SK-N-MC (cell line): ENCODE results near the gene PIGV.

Experiments
- DNase-seq: peaks from one replicate; pipeline ENCODE4 v3.0.0-alpha.2; 2011; ENCODE audit warnings: low read depth, low spot score
- H3K27ac ChIP-seq: fragments of 200-600 bp; sonication (generic); 2 replicates; pipeline ENCODE4 v1.5.1; 2016; ENCODE audit warnings: mixed run types
- H3K36me3 ChIP-seq: fragments of 200-600 bp; sonication (generic); 2 replicates; pipeline ENCODE4 v1.6.1; 2017; ENCODE audit warnings: antibody characterized with exemption, low read length, mixed read lengths; ENCODE audit not compliant: insufficient read depth
- H3K4me3 ChIP-seq: fragments of 200-600 bp; sonication (generic); 2 replicates; pipeline ENCODE4 v1.5.1; 2016
- H3K9ac ChIP-seq: fragments of 200-600 bp; sonication (generic); 2 replicates; pipeline ENCODE4 v1.8.0; 2017; ENCODE audit warnings: mixed run types, mixed read lengths; ENCODE audit not compliant: insufficient read length
- H3K9me3 ChIP-seq: fragments of 200-600 bp; sonication (generic); 2 replicates; pipeline ENCODE4 v1.6.1; 2017; ENCODE audit warnings: low read depth, mild to moderate bottlenecking, antibody characterized with exemption, low read length, moderate library complexity, mixed read lengths
- EZH2 ChIP-seq: fragments of 200-600 bp; sonication (generic); IDR thresholded peaks from one replicate; pipeline ENCODE4 v1.6.1; 2017; ENCODE audit warnings: antibody characterized with exemption
- FOXP2 ChIP-seq: optimal IDR thresholded peaks from 2 replicates; pipeline ENCODE3; 2011; ENCODE audit warnings: mild to moderate bottlenecking, moderate library complexity; ENCODE audit not compliant: insufficient read depth; ENCODE audit errors: extremely low read length, control extremely low read depth
- POLR2AphosphoS5 ChIP-seq: IDR thresholded peaks from 2 replicates; pipeline ENCODE4 v1.6.1; 2012; ENCODE audit warnings: mild to moderate bottlenecking, low read depth, low read length, borderline replicate concordance

PIGV gene

GRCh38 chr1:26767714-26768113 lies 20.0 kb upstream of the PIGV start:
- DNase-seq: no peak
- Histone ChIP-seq H3K36me3 (peaks cover 95% of the 10 kb centered on the region), H3K4me3 (no peak overlapping the region), H3K9ac (no peak overlapping the region), H3K27ac (no peak overlapping the region), H3K9me3 (no peaks in the 10 kb centered on the region)
- TF ChIP-seq POLR2AphosphoS5: no peak
- TF ChIP-seq EZH2: no peak
- TF ChIP-seq FOXP2: no peak

DNA sequence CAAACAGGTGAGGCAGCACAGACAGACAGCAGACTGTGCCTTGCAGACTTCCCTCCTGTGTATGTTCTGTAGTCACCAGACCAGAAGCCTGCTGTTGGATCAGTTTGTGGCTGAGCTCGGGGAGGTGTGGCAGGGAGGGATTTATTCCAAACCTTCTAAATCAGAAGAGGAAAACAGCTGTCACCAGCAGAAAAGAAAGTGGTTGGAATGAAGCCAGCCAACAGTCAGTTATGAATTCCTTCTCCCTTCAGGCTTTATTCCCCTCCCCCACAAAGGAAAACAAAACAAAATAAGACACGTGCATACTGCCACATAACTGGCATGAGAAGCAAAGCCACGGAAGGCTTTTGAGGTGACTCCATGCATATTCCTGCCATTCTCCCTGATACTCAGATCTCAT lies 19.0 kb upstream of the PIGV start:
- Histone ChIP-seq H3K36me3 (peaks cover 96% of the 10 kb centered on the region), H3K9ac (no peak overlapping the region), H3K9me3 (no peaks in the 10 kb centered on the region), H3K4me3 (no peak overlapping the region), H3K27ac (0 out of 2 replicates have a peak overlapping the region, but pooled peaks have one; percentile 0)
- TF ChIP-seq POLR2AphosphoS5 (no peak), FOXP2 (no peak), EZH2 (no peak)
- DNase-seq: no peak

DNA sequence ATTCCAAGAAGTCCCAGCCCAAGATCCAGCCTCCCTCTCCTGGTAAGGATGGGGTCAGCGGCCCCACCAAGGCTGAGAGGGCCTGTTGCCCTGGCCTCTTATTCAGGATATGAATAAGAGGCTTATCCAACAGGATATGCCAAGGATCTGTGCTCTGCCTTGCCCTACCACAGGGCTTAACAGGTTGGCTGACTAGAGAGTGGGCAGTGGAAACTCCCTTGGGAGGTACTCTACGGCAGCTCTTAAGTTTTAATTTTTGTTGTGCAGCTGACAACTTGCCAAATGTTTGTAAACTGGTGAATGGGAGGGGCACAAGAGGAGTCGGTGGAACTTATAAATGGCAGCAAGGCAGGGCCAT lies 16.5 kb upstream of the PIGV start:
- TF ChIP-seq FOXP2: no peak
- no peak for TF ChIP-seq POLR2AphosphoS5
- TF ChIP-seq EZH2: no peak
- H3K27ac ChIP-seq: no peak overlapping the region
- H3K9ac ChIP-seq: no peak overlapping the region
- H3K36me3 ChIP-seq: peaks cover 100% of the 10 kb centered on the region
- DNase-seq: no peak
- no peaks in the 10 kb centered on the region for H3K9me3 ChIP-seq
- H3K4me3 ChIP-seq: no peak overlapping the region

- Histone ChIP-seq H3K4me3 (no peak overlapping the region), H3K27ac (no peak overlapping the region), H3K9ac (no peak overlapping the region), H3K9me3 (no peaks in the 10 kb centered on the region), H3K36me3 (peaks cover 100% of the 10 kb centered on the region)
- DNase-seq: no peak
- TF ChIP-seq FOXP2: no peak
- TF ChIP-seq POLR2AphosphoS5: peak; percentile 10; the same call in 1 of the 2 replicates
Observed at GRCh38 chr1:26771643-26772321, 16.0 kb upstream of the PIGV start.

DNA sequence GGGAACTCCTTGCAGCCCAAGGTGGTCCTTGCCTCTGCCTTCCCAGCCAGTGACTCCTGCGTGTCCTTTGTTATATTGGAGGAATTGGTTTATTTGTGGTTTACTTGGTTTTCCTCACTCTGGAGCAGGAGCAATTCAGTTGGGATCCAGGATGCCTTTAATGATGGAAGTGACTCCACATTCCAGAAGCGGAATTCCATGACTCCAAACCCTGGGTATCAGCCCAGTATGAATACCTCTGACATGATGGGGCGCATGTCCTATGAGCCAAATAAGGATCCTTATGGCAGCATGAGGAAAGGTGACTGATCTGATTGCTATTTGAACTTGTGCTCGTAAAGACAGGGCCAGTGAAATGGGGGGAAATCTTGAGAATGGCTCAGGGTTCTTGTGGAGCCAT lies 15.1 kb upstream of the PIGV start:
- Histone ChIP-seq H3K27ac (no peak overlapping the region), H3K4me3 (no peak overlapping the region), H3K9me3 (no peaks in the 10 kb centered on the region), H3K9ac (no peak overlapping the region), H3K36me3 (peaks cover 100% of the 10 kb centered on the region)
- no peak for DNase-seq
- TF ChIP-seq EZH2 (no peak), FOXP2 (no peak), POLR2AphosphoS5 (no peak)

DNA sequence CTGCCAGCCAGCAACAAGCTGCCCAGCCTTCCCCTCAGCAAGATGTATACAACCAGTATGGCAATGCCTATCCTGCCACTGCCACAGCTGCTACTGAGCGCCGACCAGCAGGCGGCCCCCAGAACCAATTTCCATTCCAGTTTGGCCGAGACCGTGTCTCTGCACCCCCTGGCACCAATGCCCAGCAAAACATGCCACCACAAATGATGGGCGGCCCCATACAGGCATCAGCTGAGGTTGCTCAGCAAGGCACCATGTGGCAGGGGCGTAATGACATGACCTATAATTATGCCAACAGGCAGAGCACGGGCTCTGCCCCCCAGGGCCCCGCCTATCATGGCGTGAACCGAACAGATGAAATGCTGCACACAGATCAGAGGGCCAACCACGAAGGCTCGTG lies 13.3 kb upstream of the PIGV start:
- H3K36me3 ChIP-seq: peaks cover 100% of the 10 kb centered on the region
- H3K27ac ChIP-seq: no peak overlapping the region
- DNase-seq: no peak
- H3K9ac ChIP-seq: no peak overlapping the region
- no peaks in the 10 kb centered on the region for H3K9me3 ChIP-seq
- TF ChIP-seq POLR2AphosphoS5: no peak
- TF ChIP-seq EZH2: no peak
- no peak for TF ChIP-seq FOXP2
- no peak overlapping the region for H3K4me3 ChIP-seq

DNA sequence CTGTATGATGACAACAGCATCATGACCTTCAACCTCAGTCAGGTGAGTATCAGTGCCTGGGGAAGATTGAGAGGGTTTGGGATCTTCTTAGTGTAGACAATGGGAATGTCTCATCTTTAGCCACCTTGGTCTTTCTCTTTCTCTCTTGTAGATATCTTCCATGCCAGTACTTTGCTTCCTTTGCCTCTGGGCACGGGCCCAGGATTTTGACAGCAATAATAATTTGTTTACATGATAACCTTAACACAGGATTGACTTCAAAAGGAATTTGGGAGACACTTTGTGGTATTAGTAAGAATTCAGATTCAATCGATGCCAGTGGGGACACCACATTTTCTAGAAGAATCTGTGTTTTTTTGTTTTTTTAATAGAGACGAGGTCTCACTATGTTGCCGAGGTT lies 12.1 kb upstream of the PIGV start:
- Histone ChIP-seq H3K27ac (no peak overlapping the region), H3K36me3 (peaks cover 100% of the 10 kb centered on the region), H3K4me3 (no peak overlapping the region), H3K9me3 (no peaks in the 10 kb centered on the region), H3K9ac (no peak overlapping the region)
- no peak for DNase-seq
- TF ChIP-seq POLR2AphosphoS5: no peak
- no peak for TF ChIP-seq FOXP2

DNA sequence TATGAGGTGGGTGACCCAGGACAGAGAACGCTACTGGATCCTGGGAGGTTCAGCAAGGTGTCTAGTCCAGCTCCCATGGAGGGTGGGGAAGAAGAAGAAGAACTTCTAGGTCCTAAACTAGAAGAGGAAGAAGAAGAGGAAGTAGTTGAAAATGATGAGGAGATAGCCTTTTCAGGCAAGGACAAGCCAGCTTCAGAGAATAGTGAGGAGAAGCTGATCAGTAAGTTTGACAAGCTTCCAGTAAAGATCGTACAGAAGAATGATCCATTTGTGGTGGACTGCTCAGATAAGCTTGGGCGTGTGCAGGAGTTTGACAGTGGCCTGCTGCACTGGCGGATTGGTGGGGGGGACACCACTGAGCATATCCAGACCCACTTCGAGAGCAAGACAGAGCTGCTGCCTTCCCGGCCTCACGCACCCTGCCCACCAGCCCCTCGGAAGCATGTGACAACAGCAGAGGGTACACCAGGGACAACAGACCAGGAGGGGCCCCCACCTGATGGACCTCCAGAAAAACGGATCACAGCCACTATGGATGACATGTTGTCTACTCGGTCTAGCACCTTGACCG lies 8.6 kb upstream of the PIGV start:
- no peak for DNase-seq
- no peak overlapping the region for H3K9ac ChIP-seq
- TF ChIP-seq FOXP2: no peak
- TF ChIP-seq POLR2AphosphoS5: no peak
- TF ChIP-seq EZH2: no peak
- H3K36me3 ChIP-seq: peaks cover 87% of the 10 kb centered on the region
- no peak overlapping the region for H3K27ac ChIP-seq
- no peak overlapping the region for H3K4me3 ChIP-seq
- H3K9me3 ChIP-seq: no peaks in the 10 kb centered on the region

DNA sequence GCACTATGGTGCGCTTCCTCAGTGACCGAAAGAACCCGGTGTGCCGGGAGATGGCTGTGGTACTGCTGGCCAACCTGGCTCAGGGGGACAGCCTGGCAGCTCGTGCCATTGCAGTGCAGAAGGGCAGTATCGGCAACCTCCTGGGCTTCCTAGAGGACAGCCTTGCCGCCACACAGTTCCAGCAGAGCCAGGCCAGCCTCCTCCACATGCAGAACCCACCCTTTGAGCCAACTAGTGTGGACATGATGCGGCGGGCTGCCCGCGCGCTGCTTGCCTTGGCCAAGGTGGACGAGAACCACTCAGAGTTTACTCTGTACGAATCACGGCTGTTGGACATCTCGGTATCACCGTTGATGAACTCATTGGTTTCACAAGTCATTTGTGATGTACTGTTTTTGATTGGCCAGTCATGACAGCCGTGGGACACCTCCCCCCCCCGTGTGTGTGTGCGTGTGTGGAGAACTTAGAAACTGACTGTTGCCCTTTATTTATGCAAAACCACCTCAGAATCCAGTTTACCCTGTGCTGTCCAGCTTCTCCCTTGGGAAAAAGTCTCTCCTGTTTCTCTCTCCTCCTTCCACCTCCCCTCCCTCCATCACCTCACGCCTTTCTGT lies 7.3 kb upstream of the PIGV start:
- H3K27ac ChIP-seq: no peak overlapping the region
- H3K9me3 ChIP-seq: no peaks in the 10 kb centered on the region
- peaks cover 75% of the 10 kb centered on the region for H3K36me3 ChIP-seq
- no peak for TF ChIP-seq POLR2AphosphoS5
- TF ChIP-seq EZH2: no peak
- TF ChIP-seq FOXP2: no peak
- H3K4me3 ChIP-seq: no peak overlapping the region
- DNase-seq: no peak
- no peak overlapping the region for H3K9ac ChIP-seq
